ENCODE data around the gene ZNF438.
"Not testable (repeated sequence)": the region's sequence is repeated elsewhere in the genome, so short reads cannot be mapped to it uniquely, and the experiment has no call there.

The ZNF438 gene

GRCh38 chr10:31063841-31064240 lies 32.2 kb upstream of the ZNF438 start:
- Histone ChIP-seq H3F3A (ENCODE audit: control insufficient read depth, insufficient read depth) (no peaks in the 10 kb centered on the region), H3K9me3 (ENCODE audit: control insufficient read depth, insufficient read depth, low read length) (no peaks in the 10 kb centered on the region), H3K4me1 (ENCODE audit: control insufficient read depth, low read length) (no peaks in the 10 kb centered on the region), H3K4me3 (ENCODE audit: low read length) (no peak overlapping the region), H3K9me2 (replicated peaks; ENCODE audit: control insufficient read depth, low read length) (no peaks in the 10 kb centered on the region), H3K27ac (ENCODE audit: low read depth, low read length) (no peak overlapping the region), H3K36me3 (ENCODE audit: control insufficient read depth, low read length) (no peaks in the 10 kb centered on the region), H3K4me2 (ENCODE audit: low read length) (no peak overlapping the region), H3K27me3 (ENCODE audit: control insufficient read depth, low read length) (no peaks in the 10 kb centered on the region; the same call in 1 of the 2 replicates), H4K20me1 (ENCODE audit: control insufficient read depth, insufficient read depth, low read depth, low read length) (no peaks in the 10 kb centered on the region), H3K79me2 (ENCODE audit: control insufficient read depth, low read length) (no peaks in the 10 kb centered on the region)
- no peak for TF ChIP-seq CTCF (IDR thresholded peaks at IDR 0.05; ENCODE audit: low read depth, low read length, poor library complexity, severe bottlenecking)
- TF ChIP-seq EZH2phosphoT487 (IDR thresholded peaks at IDR 0.05; ENCODE audit: borderline replicate concordance, low read length), result no peak

DNA sequence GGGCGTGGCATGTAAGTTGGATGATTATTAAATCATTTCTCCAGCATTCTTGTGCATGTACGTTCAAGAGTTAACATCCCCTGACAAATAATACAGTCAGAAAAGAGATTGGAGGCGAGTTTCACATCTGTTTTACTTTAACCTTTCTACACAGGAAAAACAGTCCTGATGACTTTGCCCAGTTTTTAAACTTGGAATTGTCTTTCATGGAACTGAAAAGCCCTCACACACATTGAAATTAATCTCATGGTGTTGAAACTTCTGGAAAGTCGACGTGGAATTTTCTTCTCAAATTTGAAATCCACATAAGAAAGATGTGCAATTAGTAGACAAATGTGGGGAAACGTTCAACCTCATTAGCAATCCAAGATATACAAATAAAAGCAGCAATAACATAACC lies 31.2 kb upstream of the ZNF438 start:
- Histone ChIP-seq H3K9me2 (replicated peaks; ENCODE audit: control insufficient read depth, low read length) (no peaks in the 10 kb centered on the region), H3K36me3 (ENCODE audit: control insufficient read depth, low read length) (no peaks in the 10 kb centered on the region), H3K27me3 (ENCODE audit: control insufficient read depth, low read length) (no peaks in the 10 kb centered on the region; the same call in 1 of the 2 replicates), H3K27ac (ENCODE audit: low read depth, low read length) (no peak overlapping the region), H3K4me2 (ENCODE audit: low read length) (no peak overlapping the region), H3K79me2 (ENCODE audit: control insufficient read depth, low read length) (no peaks in the 10 kb centered on the region), H3K4me3 (ENCODE audit: low read length) (no peak overlapping the region), H3K9me3 (ENCODE audit: control insufficient read depth, insufficient read depth, low read length) (no peaks in the 10 kb centered on the region), H3F3A (ENCODE audit: control insufficient read depth, insufficient read depth) (no peaks in the 10 kb centered on the region), H3K4me1 (ENCODE audit: control insufficient read depth, low read length) (no peaks in the 10 kb centered on the region), H4K20me1 (ENCODE audit: control insufficient read depth, insufficient read depth, low read depth, low read length) (no peaks in the 10 kb centered on the region)
- no peak for TF ChIP-seq EZH2phosphoT487 (IDR thresholded peaks at IDR 0.05; ENCODE audit: borderline replicate concordance, low read length)

GRCh38 chr10:31061941-31062340 lies 30.3 kb upstream of the ZNF438 start:
- H3F3A ChIP-seq (ENCODE audit: control insufficient read depth, insufficient read depth), result no peaks in the 10 kb centered on the region
- H4K20me1 ChIP-seq (ENCODE audit: control insufficient read depth, insufficient read depth, low read depth, low read length), result no peaks in the 10 kb centered on the region
- H3K4me3 ChIP-seq (ENCODE audit: low read length), result no peak overlapping the region
- no peaks in the 10 kb centered on the region for H3K9me3 ChIP-seq (ENCODE audit: control insufficient read depth, insufficient read depth, low read length)
- H3K27ac ChIP-seq (ENCODE audit: low read depth, low read length), result no peak overlapping the region
- no peak overlapping the region for H3K4me2 ChIP-seq (ENCODE audit: low read length)
- H3K4me1 ChIP-seq (ENCODE audit: control insufficient read depth, low read length), result no peaks in the 10 kb centered on the region
- no peaks in the 10 kb centered on the region for H3K79me2 ChIP-seq (ENCODE audit: control insufficient read depth, low read length)
- no peaks in the 10 kb centered on the region for H3K9me2 ChIP-seq (replicated peaks; ENCODE audit: control insufficient read depth, low read length)
- no peaks in the 10 kb centered on the region; the same call in 1 of the 2 replicates for H3K27me3 ChIP-seq (ENCODE audit: control insufficient read depth, low read length)
- H3K36me3 ChIP-seq (ENCODE audit: control insufficient read depth, low read length), result no peaks in the 10 kb centered on the region
- TF ChIP-seq CTCF (IDR thresholded peaks at IDR 0.05; ENCODE audit: low read depth, low read length, poor library complexity, severe bottlenecking) (no peak), EZH2phosphoT487 (IDR thresholded peaks at IDR 0.05; ENCODE audit: borderline replicate concordance, low read length) (no peak)

DNA sequence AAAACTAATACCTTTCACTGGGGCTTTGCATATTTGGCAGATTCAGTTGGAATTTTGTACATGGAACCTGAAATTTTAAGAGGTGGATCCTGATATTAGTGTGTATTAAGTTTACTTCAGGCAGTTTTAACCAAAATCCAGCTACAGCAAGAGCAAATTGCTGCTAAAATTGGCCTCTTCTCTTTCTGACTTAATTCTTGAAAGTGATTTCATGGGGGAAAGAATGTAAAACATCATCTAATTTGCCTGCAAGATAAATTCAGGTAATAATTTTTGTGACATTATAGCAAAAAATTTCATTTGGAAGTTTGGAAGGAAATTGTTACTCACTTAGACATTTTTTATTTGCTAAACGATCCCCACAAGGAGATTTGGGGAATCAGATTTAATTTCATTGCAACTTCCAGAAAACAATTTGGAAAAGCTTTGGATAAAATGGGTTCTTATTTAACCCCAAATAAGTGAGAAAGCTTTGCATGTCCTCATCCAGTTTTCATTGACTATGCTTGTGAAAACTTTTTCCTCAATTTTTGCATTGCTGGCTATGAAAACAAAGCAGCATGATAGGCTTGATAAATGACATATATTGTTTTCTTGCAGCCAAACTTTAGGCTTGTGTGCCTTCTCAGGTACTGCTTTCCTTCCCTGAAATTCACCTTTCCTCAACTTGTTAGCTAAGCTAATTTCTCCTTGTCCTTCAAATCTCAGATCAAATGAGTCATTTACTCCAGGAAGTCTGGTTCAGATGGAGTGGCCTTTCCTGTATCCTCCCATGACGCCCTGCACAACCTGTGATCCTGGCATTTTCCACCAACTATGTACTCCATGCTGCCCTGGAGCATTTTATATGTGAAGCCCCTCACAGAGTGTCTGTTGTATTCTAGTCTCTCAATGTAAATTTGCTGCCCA lies 27.4 kb upstream of the ZNF438 start:
- Histone ChIP-seq H3K9me2 (replicated peaks; ENCODE audit: control insufficient read depth, low read length) (no peaks in the 10 kb centered on the region), H3K36me3 (ENCODE audit: control insufficient read depth, low read length) (no peaks in the 10 kb centered on the region), H3K27ac (ENCODE audit: low read depth, low read length) (no peak overlapping the region), H4K20me1 (ENCODE audit: control insufficient read depth, insufficient read depth, low read depth, low read length) (no peaks in the 10 kb centered on the region), H3K9me3 (ENCODE audit: control insufficient read depth, insufficient read depth, low read length) (no peaks in the 10 kb centered on the region), H3F3A (ENCODE audit: control insufficient read depth, insufficient read depth) (no peaks in the 10 kb centered on the region), H3K4me1 (ENCODE audit: control insufficient read depth, low read length) (no peaks in the 10 kb centered on the region), H3K79me2 (ENCODE audit: control insufficient read depth, low read length) (no peaks in the 10 kb centered on the region), H3K27me3 (ENCODE audit: control insufficient read depth, low read length) (no peaks in the 10 kb centered on the region; the same call in 1 of the 2 replicates), H3K4me3 (ENCODE audit: low read length) (no peak overlapping the region), H3K4me2 (ENCODE audit: low read length) (no peak overlapping the region)
- TF ChIP-seq CTCF (IDR thresholded peaks at IDR 0.05; ENCODE audit: low read depth, low read length, poor library complexity, severe bottlenecking) (no peak), EZH2phosphoT487 (IDR thresholded peaks at IDR 0.05; ENCODE audit: borderline replicate concordance, low read length) (no peak)

GRCh38 chr10:31056678-31057077 lies 25.0 kb upstream of the ZNF438 start:
- H3K9me3 ChIP-seq (ENCODE audit: control insufficient read depth, insufficient read depth, low read length); H3K79me2 ChIP-seq (ENCODE audit: control insufficient read depth, low read length); H3K36me3 ChIP-seq (ENCODE audit: control insufficient read depth, low read length); H3K9me2 ChIP-seq (replicated peaks; ENCODE audit: control insufficient read depth, low read length); H3F3A ChIP-seq (ENCODE audit: control insufficient read depth, insufficient read depth); H3K27me3 ChIP-seq (ENCODE audit: control insufficient read depth, low read length); H4K20me1 ChIP-seq (ENCODE audit: control insufficient read depth, insufficient read depth, low read depth, low read length); H3K4me1 ChIP-seq (ENCODE audit: control insufficient read depth, low read length); H3K4me3 ChIP-seq (ENCODE audit: low read length); H3K27ac ChIP-seq (ENCODE audit: low read depth, low read length); H3K4me2 ChIP-seq (ENCODE audit: low read length): not testable (repeated sequence)

All from DOHH2 (cell line).